ENCODE data around the gene TEX35. TPM values are rescaled to one million over a fixed set of nuclear protein-coding genes. Genes with fewer than 3 reads are reported as not detected.

Gene TEX35
- total RNA-seq, 3 donors from 2014 or later (not counting 1 experiment from before 2014, with no cell fraction given), result not detected

DNA sequence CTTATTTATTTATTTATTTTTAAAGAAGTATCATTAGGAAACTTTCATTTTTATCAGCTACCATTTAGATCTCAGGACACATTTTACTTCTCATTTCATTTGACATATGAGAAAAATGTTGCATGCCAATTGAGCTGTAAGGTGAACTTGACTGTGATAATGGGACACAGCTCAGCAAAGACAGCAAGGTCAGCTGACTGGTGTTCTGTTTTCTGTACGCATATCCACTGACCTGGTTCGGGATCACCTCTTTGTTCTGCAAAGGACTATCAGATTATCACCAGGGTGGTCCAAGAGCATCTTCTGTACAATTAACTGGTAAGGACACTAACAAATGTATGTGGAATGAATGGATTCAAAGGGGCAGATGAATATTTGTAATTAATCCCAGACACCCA lies 51.9 kb downstream of the TEX35 start:
- no peak overlapping the region for H3K27ac Mint-ChIP-seq
- ATAC-seq (no peak), DNase-seq (no peak)
- no peaks in the 10 kb centered on the region for H3K36me3 Mint-ChIP-seq
- H3K27me3 Mint-ChIP-seq (ENCODE audit: low read depth in 2 of 2), result no peaks in the 10 kb centered on the region
- H3K4me3 Mint-ChIP-seq, result no peak overlapping the region
- H3K4me1 ChIP-seq (ENCODE audit: control insufficient read depth, insufficient read depth, low read length), result no peaks in the 10 kb centered on the region
- intact Hi-C loops (cut with micrococcal nuclease), result no loop called here
- H3K9me3 ChIP-seq (ENCODE audit: control insufficient read depth, insufficient read depth, low read length), result no peaks in the 10 kb centered on the region
- H3K36me3 ChIP-seq (ENCODE audit: control insufficient read depth, insufficient read depth, low read length), result no peaks in the 10 kb centered on the region
- H3K9me3 Mint-ChIP-seq, result no peaks in the 10 kb centered on the region
- no peak overlapping the region for H3K4me3 ChIP-seq (ENCODE audit: low read length)
- no peak overlapping the region for H3K27ac ChIP-seq (ENCODE audit: low read length)
- no peaks in the 10 kb centered on the region for H3K4me1 Mint-ChIP-seq
- TF ChIP-seq, protein P1, sequence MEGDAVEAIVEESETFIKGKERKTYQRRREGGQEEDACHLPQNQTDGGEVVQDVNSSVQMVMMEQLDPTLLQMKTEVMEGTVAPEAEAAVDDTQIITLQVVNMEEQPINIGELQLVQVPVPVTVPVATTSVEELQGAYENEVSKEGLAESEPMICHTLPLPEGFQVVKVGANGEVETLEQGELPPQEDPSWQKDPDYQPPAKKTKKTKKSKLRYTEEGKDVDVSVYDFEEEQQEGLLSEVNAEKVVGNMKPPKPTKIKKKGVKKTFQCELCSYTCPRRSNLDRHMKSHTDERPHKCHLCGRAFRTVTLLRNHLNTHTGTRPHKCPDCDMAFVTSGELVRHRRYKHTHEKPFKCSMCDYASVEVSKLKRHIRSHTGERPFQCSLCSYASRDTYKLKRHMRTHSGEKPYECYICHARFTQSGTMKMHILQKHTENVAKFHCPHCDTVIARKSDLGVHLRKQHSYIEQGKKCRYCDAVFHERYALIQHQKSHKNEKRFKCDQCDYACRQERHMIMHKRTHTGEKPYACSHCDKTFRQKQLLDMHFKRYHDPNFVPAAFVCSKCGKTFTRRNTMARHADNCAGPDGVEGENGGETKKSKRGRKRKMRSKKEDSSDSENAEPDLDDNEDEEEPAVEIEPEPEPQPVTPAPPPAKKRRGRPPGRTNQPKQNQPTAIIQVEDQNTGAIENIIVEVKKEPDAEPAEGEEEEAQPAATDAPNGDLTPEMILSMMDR (IDR thresholded peaks at IDR 0.05), result no peak
- WGBS (ENCODE audit: insufficient coverage), result 91% methylated on average over 2 of the region's 2 CpGs
- H3K27me3 ChIP-seq (ENCODE audit: control insufficient read depth, insufficient read depth, low read length), result no peaks in the 10 kb centered on the region

GRCh38 chr1:178565586-178565985 lies 52.7 kb downstream of the TEX35 start:
- Histone ChIP-seq H3K4me1 (ENCODE audit: control insufficient read depth, insufficient read depth, low read length) (no peaks in the 10 kb centered on the region), H3K36me3 (ENCODE audit: control insufficient read depth, insufficient read depth, low read length) (no peaks in the 10 kb centered on the region), H3K27me3 (ENCODE audit: control insufficient read depth, insufficient read depth, low read length) (no peaks in the 10 kb centered on the region), H3K4me3 (ENCODE audit: low read length) (no peak overlapping the region), H3K27ac (ENCODE audit: low read length) (no peak overlapping the region), H3K9me3 (ENCODE audit: control insufficient read depth, insufficient read depth, low read length) (no peaks in the 10 kb centered on the region)
- no peaks in the 10 kb centered on the region for H3K4me1 Mint-ChIP-seq
- H3K27me3 Mint-ChIP-seq (ENCODE audit: low read depth in 2 of 2), result no peaks in the 10 kb centered on the region
- H3K4me3 Mint-ChIP-seq, result no peak overlapping the region
- intact Hi-C loops (cut with micrococcal nuclease), result no loop called here
- WGBS (ENCODE audit: insufficient coverage), result 89% methylated on average over 3 of the region's 3 CpGs
- H3K27ac Mint-ChIP-seq, result no peak overlapping the region
- TF ChIP-seq, protein P1 (IDR thresholded peaks at IDR 0.05), result no peak
- ATAC-seq (no peak), DNase-seq (no peak)
- no peaks in the 10 kb centered on the region for H3K36me3 Mint-ChIP-seq
- H3K9me3 Mint-ChIP-seq, result no peaks in the 10 kb centered on the region

DNA sequence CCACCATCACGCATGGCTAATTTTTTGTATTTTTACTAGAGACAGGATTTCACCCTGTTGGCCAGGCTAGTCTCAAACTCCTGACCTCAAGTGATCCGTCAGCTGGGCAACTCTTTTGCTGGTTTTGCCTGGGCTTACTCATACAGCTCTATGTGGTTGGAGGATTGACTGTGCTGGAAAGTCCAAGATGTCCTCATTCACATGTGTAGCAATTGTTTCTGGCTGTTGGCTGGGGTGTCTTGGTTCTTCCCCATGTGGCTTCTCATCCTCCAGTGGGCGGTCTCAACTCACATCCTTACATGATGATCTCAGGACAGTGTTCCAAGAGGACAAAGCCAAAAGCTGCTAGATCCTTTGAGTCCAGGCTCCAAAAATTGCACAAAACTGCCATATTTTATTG lies 53.3 kb downstream of the TEX35 start:
- no peak overlapping the region for H3K4me3 Mint-ChIP-seq
- Histone ChIP-seq H3K36me3 (ENCODE audit: control insufficient read depth, insufficient read depth, low read length) (no peaks in the 10 kb centered on the region), H3K4me1 (ENCODE audit: control insufficient read depth, insufficient read depth, low read length) (no peaks in the 10 kb centered on the region), H3K4me3 (ENCODE audit: low read length) (no peak overlapping the region), H3K27ac (ENCODE audit: low read length) (no peak overlapping the region), H3K9me3 (ENCODE audit: control insufficient read depth, insufficient read depth, low read length) (no peaks in the 10 kb centered on the region), H3K27me3 (ENCODE audit: control insufficient read depth, insufficient read depth, low read length) (no peaks in the 10 kb centered on the region)
- H3K9me3 Mint-ChIP-seq, result no peaks in the 10 kb centered on the region
- intact Hi-C loops (cut with micrococcal nuclease), result no loop called here
- no peak overlapping the region for H3K27ac Mint-ChIP-seq
- TF ChIP-seq, protein P1 (IDR thresholded peaks at IDR 0.05), result no peak
- DNase-seq, result no peak
- 83% methylated on average over 3 of the region's 3 CpGs for WGBS (ENCODE audit: insufficient coverage)
- H3K4me1 Mint-ChIP-seq, result no peaks in the 10 kb centered on the region
- H3K36me3 Mint-ChIP-seq, result no peaks in the 10 kb centered on the region
- ATAC-seq, result no peak
- H3K27me3 Mint-ChIP-seq (ENCODE audit: low read depth in 2 of 2), result no peaks in the 10 kb centered on the region

DNA sequence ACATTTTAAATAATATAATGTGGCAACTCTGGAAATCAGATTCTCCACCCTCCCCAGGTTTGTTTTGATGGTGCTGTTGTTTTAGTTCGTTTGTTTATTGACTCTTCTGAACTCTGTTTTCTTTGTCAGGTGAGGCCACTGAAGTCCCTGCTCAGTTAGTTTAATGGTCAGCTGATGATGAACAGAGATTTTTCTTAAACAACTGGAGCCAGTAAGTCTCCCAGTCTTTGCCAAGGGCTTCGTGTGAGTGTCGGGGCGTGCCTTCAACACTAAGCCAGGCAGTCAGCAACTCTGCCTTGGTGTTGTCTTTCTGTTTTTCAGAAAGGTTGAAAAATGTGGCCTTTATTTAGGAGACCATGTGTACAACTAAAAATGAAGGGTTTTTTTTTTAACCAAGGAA lies 58.9 kb downstream of the TEX35 start:
- Mint-ChIP-seq H3K27me3 (ENCODE audit: low read depth in 2 of 2) (no peaks in the 10 kb centered on the region), H3K4me3 (no peak overlapping the region), H3K4me1 (no peaks in the 10 kb centered on the region), H3K27ac (no peak overlapping the region), H3K9me3 (no peaks in the 10 kb centered on the region), H3K36me3 (no peaks in the 10 kb centered on the region)
- H3K9me3 ChIP-seq (ENCODE audit: control insufficient read depth, insufficient read depth, low read length), result no peaks in the 10 kb centered on the region
- TF ChIP-seq, protein P1 (IDR thresholded peaks at IDR 0.05), result no peak
- WGBS (ENCODE audit: insufficient coverage), result 92% methylated on average over 4 of the region's 4 CpGs
- H3K36me3 ChIP-seq (ENCODE audit: control insufficient read depth, insufficient read depth, low read length), result no peaks in the 10 kb centered on the region
- no peaks in the 10 kb centered on the region for H3K4me1 ChIP-seq (ENCODE audit: control insufficient read depth, insufficient read depth, low read length)
- H3K4me3 ChIP-seq (ENCODE audit: low read length), result no peak overlapping the region
- no peak overlapping the region for H3K27ac ChIP-seq (ENCODE audit: low read length)
- intact Hi-C loops (cut with micrococcal nuclease), result no loop called here
- no peak for DNase-seq
- ATAC-seq, result no peak
- no peaks in the 10 kb centered on the region for H3K27me3 ChIP-seq (ENCODE audit: control insufficient read depth, insufficient read depth, low read length)
